ENCODE data around the gene RBM23. TPM values are rescaled to one million over a fixed set of nuclear protein-coding genes. Genes with fewer than 3 reads are reported as not detected.

Gene RBM23
- total and polyA plus RNA-seq, 10 of the 15 experiments (the other 5 are each of a cell fraction or from before 2014, with no cell fraction given), result 54.0 to 72.6 (median 61.3) TPM

- Histone ChIP-seq H3K27me3 (replicated peaks in 1 of 2; ENCODE audit: control insufficient read depth in 2 of 2, insufficient read depth in 2 of 2, low read length in 1 of 2) (no peaks in the 10 kb centered on the region), H3K27ac (ENCODE audit: control insufficient read depth, insufficient read depth) (no peak overlapping the region), H3K9me3 (replicated peaks; ENCODE audit: control insufficient read depth, insufficient read depth, low read length) (no peaks in the 10 kb centered on the region), H3K4me2 (ENCODE audit: control insufficient read depth, insufficient read depth) (no peak overlapping the region), H3K9ac (ENCODE audit: control insufficient read depth, insufficient read depth, low read length) (no peak overlapping the region), H3K4me3 (no peak overlapping the region), H4K20me1 (ENCODE audit: control insufficient read depth, insufficient read depth) (no peaks in the 10 kb centered on the region), H3K4me1 (ENCODE audit: control insufficient read depth, insufficient read depth, low read length) (peaks cover 8% of the 10 kb centered on the region), H3K36me3 (ENCODE audit: control insufficient read depth in 2 of 2, insufficient read depth in 2 of 2, low read length in 1 of 2) (peaks cover 8 to 19% of the 10 kb centered on the region in 2 experiments), H3K79me2 (ENCODE audit: control insufficient read depth, insufficient read depth, low read length) (peaks cover 28% of the 10 kb centered on the region), H2AFZ (ENCODE audit: control insufficient read depth, low read depth, low read length) (no peak overlapping the region)
- intact Hi-C loops (cut with micrococcal nuclease; ENCODE audit: unreplicated experiment) (no loop called here), in situ Hi-C loops (cut with MboI) (no loop called here)
- BruUV-seq (replicated peaks), result no TSS peak
- no peak for FAIRE-seq
- ChIA-PET POLR2A (interaction anchor here (0.5 to 6.2 kb wide), 3 partner anchors 8 to 39 kb away, joined by 3 to 73 read pairs (median 51); partner anchors contain the start of gene PRMT5), RAD21 (ENCODE audit: unreplicated experiment) (interaction anchor here (1.2 to 3.3 kb wide), 3 partner anchors 9 to 351 kb away, joined by 3 to 17 read pairs (median 15); partner anchors contain the start of gene PRMT5), SMC1A (ENCODE audit: uncharacterized antibody, unreplicated experiment) (interaction anchor here (1.2 kb wide), 1 partner anchor 49 kb away, joined by 4 read pairs; the partner anchor contains the start of gene LRP10), CTCF (interaction anchor here (0.6 to 6.0 kb wide), 5 partner anchors 10 to 1359 kb away, joined by 3 to 56 read pairs (median 9); partner anchors contain the start of gene PRMT5)
- TF ChIP-seq REST (IDR thresholded peaks at IDR 0.05; ENCODE audit: low read depth, low read length) (no peak), HCFC1 (IDR thresholded peaks at IDR 0.05; ENCODE audit: low read length) (no peak), EP300 (IDR thresholded peaks at IDR 0.05; ENCODE audit: borderline replicate concordance in 1 of 2, control insufficient read depth in 1 of 2, low read depth in 2 of 2, low read length in 2 of 2) (no peak), USF1 (IDR thresholded peaks at IDR 0.05; ENCODE audit: borderline replicate concordance, extremely low read length, insufficient read depth, low read depth, low read length) (no peak), KAT2A (conservative IDR thresholded peaks at IDR 0.05; ENCODE audit: control insufficient read depth, low read depth, low read length) (no peak), PBX3 (IDR thresholded peaks at IDR 0.05; ENCODE audit: insufficient replicate concordance, low read depth, low read length) (no peak), TCF3 (IDR thresholded peaks at IDR 0.05; ENCODE audit: borderline replicate concordance, insufficient read depth, low read depth, low read length) (no peak), LARP7 (IDR thresholded peaks at IDR 0.05) (no peak), CREM (IDR thresholded peaks at IDR 0.05; ENCODE audit: low read depth) (no peak), BCLAF1 (IDR thresholded peaks at IDR 0.05) (no peak), ZNF217 (IDR thresholded peaks at IDR 0.05) (no peak)
- no peak for DNase-seq (ENCODE audit: low read depth, low spot score)
- 92% methylated on average over 6 of the region's 6 CpGs for WGBS (ENCODE audit: insufficient coverage, insufficient replicate concordance, low lambda C conversion rate, missing lambda C conversion rate)
- no peak for ATAC-seq
Observed at GRCh38 chr14:22920697-22921096, 1.7 kb upstream of the RBM23 start.

Measured in GM12878 (cell line).